OCI-LY7 (cell line): Measurements from ENCODE around the gene YIPF6.

Experiments
- EZH2phosphoT487 ChIP-seq: fragments of 200-600 bp; sonication (generic); IDR thresholded peaks from 2 replicates; pipeline ENCODE4 v1.6.1; 2018; ENCODE audit warnings: low read depth, borderline replicate concordance, mild to moderate bottlenecking, mixed run types, antibody characterized with exemption, low read length, moderate library complexity, mixed read lengths
- TF ChIP-seq, protein P1 (sequence below): fragments of 200-600 bp; sonication (generic); conservative IDR thresholded peaks from 2 replicates; pipeline ENCODE4 v1.5.1; 2014; ENCODE audit warnings: mild to moderate bottlenecking, antibody characterized with exemption, low read length, moderate library complexity, mixed read lengths

DNA sequence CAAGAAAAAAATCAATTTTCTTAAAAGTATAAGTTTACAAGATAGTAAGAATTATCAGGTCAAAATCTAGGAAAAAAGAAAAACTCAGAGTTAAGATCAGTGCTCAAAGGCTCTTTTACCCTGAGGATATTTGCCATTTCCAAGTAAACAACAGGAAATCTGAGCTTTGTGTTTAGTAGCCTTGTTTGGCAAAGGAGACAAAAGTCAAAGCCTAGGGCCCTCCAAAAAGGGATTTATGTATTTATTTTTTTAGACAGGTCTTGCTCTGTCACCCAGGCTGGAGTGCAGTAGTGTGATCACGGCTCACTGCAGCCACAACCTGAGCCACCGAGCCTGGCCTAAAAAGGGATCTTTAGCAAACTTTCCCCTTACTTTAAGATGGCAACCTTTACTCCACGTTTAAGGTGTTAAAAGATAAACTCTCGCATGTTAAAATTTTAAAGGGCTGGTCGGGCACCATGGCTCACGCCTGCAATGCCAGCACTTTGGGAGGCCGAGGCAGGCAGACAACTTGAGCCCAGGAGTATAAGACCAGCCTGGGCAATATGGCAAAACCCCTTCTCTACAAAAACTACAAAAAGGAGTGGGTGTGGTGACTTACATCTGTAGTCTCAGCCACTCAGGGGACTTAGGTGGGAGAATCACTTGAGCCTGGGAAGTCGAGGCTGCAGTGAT is 44.2 kb upstream of the YIPF6 start:
- TF ChIP-seq, protein P1, sequence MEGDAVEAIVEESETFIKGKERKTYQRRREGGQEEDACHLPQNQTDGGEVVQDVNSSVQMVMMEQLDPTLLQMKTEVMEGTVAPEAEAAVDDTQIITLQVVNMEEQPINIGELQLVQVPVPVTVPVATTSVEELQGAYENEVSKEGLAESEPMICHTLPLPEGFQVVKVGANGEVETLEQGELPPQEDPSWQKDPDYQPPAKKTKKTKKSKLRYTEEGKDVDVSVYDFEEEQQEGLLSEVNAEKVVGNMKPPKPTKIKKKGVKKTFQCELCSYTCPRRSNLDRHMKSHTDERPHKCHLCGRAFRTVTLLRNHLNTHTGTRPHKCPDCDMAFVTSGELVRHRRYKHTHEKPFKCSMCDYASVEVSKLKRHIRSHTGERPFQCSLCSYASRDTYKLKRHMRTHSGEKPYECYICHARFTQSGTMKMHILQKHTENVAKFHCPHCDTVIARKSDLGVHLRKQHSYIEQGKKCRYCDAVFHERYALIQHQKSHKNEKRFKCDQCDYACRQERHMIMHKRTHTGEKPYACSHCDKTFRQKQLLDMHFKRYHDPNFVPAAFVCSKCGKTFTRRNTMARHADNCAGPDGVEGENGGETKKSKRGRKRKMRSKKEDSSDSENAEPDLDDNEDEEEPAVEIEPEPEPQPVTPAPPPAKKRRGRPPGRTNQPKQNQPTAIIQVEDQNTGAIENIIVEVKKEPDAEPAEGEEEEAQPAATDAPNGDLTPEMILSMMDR, result no peak
- TF ChIP-seq EZH2phosphoT487, result no peak
